GM19468 (cell line): ENCODE data around the gene ZNF606.
A peak's percentile ranks its signal among the peaks of the same experiment; 100 is the strongest.

Experiments used
- ATAC-seq: cut with Tn5 transposase; IDR thresholded peaks from one replicate; pipeline ENCODE4 v1.9.1; 2021; ENCODE audit warnings: mild to moderate bottlenecking, moderate library complexity, moderate number of reproducible peaks; ENCODE audit not compliant: unreplicated experiment; ENCODE audit errors: extremely low read depth

Gene ZNF606

DNA sequence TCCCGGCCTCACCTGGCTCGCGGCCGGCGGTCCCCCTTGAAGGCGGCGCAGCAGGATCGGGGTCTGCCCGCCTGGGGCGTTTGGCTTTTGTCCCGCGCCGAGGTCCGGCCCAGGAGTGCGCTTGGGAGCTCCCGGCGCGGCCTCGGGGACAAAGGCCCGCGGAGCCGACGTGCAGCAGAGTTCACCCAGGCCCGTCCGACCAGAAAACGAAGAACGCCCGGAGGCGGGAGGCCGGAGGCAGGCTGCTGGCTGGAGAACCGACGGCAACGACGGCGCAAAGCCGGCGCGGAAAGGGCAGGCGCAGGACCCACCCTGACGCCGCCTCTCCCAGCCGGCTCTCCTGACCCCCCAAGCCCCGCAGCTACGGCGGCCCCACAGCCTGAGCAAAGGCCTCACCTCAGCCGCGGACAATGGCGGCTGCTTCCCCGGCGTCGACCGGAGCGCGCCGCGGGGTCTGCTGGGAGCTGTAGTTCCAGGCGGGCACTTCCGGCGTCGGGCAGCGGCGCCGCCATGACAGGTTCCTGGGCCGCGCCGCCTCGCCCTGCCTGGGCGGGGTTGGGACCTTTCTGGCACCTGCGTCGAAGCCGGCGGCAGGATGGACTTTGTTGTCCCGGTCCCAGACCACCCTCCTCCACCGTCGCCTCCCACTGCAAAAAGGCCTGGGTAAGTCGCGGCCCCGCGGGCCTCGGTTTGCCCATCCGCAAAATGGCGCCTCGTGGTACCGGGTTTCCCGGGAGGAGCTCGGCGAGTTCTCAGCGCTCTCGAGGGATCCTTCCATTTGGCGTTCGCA is at the start of gene ZNF606:
TSS of gene ZNF606 (minus strand) at position 437 of the 790 bp plus-strand sequence. CDS start 1,501 bp downstream, outside the sequence.
- peak; percentile 81 for ATAC-seq

DNA sequence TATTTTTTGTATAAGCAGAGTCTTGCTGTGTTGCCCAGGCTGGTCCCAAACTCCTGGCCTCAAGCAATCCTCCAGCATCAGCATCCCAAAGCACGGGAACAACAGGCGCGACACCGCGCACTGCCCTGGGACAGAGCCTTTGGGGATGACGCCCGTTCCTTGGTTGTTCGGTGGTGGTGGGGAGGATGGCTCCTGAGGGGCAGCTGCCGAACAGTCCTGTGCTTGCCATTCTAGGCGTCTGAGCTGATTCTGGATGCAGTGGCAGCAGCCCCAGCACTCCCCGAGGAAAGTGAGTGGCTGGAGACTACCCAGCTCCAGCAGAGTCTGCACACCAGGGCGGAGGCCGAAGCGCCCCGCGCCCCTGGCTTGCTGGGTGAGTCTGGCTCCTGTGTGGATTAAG is 49.6 kb upstream of the ZNF606 start:
- no peak for ATAC-seq

DNA sequence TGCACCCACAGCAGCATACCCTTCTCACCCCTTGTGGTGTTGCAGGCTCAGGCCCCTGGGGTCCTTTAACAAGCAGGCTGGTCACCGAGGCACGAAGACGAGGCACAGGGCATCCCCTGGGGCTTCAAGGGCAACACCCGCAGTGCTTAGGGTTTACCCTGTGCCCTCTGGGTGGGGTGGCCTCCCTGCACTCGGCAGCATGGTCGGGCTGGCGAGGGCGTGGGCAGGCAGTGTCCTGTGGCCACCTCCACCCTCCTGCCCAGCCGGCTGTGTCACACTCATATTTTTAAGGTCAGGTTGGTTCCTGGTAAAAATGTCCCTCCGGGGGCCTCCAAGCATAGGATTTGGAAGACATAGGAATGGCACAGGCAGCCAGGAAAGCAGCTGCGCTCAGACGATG is 45.1 kb upstream of the ZNF606 start:
- ATAC-seq = no peak

DNA sequence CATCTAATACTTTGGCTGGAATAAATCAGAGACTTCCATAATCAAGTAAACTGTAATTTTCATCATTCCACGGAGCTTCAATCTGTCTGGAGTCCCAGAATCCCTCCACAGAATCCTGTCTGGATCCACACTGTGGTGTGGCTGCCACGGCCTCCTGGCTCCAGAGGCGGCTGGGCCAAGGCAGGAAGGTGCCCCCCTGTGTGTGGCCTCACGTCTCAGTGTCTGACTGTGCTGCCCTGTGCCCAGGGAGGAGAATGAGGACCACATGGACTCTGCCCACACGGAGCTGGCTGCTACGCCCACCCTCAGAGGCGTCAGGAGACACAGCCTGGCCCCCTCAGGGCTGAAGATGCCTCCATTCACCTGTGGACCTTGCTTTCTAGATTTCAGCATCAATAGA is 44.2 kb upstream of the ZNF606 start:
- no peak for ATAC-seq

DNA sequence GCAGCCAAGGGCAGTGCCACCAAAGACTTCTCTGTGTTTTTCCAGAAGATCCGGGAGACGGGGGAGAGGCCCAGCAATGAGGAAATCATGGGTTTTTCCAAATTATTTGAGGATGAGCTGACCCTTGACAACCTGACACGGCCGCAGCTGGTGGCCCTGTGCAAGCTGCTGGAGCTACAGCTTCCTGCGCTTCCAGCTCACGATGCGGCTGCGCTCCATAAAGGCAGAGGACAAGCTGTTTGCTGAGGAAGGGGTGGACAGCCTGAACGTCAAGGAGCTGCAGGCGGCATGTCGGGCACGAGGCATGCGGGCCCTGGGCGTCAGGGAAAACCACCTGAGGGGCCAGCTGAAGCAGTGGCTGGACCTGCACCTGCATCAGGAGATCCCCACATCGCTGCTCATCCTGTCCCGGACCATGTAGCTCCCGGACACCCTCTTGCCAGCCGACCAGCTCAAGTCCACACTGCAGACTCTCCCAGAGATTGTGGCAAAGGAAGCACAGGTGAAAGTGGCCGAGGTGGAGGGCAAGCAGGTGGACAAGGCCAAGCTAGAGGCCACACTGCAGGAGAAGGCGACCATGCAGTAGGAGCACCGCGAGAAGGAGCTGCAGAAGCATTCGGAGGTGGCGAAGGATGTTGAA is 42.9 kb upstream of the ZNF606 start:
- no peak for ATAC-seq

DNA sequence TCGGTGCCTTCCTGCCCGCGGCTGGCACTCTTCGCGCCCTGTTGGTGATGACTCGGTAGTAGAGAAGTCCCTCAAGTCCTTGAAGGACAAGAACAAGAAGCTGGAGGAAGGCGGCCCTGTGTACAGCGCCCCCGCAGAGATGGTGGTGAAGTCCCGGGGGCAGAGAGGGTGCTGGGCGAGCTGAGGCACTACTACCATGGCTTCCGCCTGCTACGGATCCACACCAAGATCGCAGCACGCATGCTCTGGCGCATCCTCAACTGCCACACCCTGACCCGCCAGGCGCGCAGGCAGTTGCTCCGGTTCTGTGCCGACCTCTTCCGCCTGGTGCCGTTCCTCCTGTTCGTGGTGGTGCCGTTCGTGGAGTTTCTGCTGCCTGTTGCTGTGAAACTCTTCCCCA is 42.3 kb upstream of the ZNF606 start:
- ATAC-seq = no peak

DNA sequence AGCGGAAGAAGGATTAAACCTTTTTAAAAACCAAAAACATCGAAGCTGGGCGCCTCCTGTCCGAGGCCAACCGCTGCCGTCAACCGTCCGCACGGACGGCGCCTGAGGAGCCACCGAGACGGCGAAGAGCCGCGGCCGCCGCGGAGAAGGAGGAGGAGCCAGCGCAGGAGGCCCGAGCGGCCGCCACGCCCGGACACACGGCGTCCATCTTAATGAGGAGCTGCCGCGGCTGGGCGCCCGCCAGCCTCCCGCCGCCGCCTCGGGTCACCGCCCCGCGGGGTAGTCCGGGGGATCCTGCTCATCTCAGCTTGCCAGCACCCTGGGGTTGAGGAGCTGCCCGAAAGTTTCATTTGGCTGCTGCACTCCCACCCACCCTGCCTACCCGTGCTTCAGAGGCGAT is 41.8 kb upstream of the ZNF606 start:
- ATAC-seq = no peak

DNA sequence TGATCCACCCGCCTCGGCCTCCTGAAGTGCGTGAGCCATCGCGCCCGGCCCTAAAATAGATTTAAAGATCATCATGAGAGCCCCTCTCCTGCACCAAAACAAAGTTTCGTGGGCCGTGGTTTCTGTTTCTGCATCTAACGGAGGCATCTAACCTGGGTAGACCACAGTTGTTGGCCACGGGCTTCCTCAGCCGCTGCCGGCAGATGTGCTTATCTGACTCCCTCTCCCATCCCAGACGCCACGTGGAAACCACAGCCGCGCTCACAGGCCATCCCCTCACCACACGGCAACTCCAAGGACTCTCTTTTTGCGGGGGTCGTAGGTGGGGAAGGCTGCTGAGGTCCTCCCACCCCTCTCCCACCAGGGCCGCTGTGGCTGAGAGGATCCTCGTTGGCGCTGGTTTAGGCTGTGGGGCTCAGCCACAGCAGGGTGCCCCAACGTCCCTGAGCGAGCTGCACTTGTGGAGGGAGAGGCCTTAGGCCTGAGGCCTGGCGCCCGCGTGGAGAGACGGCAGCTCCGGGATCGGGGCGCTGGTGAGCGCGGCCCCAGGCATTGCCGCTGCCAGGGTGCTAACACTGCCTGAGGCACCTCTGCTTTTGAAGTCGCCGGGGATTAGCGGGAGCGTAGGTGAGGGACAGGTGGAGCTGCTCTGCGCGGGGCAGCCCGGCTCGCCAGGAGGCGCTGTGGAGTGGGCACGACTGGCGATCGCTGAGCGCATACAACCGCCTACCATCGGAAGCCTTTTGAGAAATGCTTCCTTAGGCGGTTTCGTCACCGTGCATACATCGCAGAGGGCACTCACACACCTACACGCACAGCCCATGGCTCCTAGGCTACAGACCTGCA is 40.1 kb upstream of the ZNF606 start:
- no peak for ATAC-seq

DNA sequence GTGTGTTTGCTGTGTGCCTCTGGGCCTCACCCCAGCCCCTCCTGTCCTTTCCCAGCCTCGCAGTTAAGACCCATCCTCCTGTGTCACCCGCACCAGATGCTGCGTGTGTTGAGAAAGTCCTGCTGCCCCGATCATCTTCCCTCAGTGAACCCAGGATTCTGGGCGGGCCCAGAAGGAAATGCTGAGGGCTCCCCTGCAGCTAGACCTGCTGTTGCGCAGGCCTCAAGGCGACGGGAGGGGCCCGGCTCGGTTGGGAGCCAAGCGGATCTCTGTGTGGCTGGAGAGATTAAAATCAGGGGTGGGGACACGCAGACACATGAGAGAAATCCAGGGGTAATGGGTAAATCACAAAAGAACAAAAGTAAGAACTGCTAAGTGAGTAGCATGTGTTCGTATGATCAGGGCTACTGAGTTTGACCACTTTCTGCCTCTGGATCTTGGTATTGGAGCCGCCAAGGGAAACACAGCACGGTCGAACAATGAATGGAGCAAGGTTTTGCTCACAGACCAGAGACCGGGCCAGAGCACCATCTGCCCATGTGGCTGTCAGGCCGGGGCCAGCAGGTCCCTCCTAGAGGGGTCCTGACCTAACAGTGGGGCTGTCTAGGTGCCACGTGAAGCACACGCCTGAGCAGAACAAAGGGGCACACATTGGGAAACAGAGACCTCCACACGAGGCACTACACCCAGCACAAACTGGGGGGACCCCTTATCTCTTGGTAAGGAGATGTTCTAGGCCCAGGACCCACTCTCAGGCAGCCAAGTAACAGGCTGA is 38.3 kb upstream of the ZNF606 start:
- no peak for ATAC-seq

DNA sequence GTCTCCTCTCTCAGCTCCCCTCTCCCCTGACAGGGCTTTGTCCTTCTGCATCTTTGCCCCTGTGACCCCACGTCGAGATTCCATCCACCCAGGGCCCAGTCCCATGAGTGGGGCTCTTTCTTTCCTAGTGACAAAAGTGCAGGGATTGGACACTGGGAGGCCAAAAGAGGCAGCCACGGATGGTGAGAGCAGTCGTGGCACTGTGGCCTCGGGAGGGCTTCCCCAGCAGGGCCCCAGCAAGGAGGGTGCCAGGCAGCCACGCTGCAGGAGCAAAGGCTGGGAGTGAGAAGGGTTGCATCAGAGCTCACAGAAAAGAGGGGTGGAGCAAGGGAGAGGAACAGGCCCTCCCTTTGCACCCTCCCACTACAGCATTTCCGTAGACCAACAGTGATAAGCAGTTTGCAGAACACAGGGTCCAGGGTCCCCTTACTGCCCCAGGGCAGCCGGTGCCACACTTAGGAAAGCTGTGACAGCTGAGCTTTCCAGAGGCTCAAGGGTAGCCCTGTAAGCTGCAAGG is 36.1 kb upstream of the ZNF606 start:
- ATAC-seq = no peak

DNA sequence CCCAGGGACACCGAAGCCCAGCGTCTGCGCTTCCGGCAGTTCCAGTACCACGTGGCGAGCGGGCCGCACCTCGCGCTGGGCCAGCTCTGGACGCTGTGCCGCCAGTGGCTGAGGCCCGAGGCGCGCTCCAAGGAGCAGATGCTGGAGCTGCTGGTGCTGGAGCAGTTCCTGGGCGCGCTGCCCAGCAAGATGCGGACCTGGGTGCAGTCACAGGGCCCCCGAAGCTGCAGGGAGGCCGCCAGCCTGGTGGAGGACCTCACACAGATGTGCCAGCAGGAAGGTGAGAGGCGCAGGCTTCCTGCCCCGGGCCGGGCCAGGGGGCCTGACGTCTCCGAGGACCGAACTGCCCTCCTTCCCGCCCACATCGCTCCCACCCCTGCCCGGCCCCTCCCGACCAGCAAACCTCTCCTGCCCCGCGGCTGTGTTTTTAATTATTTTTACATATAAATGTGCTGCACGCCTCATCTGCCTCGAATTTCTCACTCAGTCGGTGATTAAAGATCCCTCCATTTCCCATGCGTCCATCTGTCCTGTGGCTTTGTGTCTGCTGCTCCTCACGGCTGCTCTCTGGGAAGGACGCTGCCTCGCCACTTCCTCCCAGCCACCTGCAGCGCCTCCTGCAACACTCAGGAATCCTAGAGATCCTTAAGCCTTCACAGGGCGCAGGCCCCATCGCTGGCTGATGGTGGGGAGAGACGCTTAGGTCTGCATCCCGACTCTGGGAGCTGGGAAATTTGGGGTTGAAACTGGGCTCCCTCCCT is 35.5 kb upstream of the ZNF606 start:
- ATAC-seq = no peak

DNA sequence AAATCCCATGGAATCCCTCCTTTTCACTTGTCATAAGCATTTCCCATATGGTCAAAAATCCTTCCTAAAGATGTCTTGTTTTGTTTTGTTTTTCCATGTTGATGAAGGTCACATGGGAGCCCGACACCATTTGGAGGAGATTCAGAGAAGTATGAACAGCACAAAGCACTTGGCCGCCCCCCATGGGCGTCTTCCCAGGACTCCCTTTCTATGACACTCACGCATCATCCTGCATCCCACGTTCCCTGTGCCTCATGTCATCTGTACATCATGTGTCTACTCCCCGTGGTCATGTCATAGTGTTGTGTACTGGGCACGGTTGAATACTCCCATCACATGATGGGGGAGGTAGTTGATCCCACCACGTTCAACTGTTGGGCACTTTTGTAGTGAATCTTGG is 33.2 kb upstream of the ZNF606 start:
- ATAC-seq = no peak

DNA sequence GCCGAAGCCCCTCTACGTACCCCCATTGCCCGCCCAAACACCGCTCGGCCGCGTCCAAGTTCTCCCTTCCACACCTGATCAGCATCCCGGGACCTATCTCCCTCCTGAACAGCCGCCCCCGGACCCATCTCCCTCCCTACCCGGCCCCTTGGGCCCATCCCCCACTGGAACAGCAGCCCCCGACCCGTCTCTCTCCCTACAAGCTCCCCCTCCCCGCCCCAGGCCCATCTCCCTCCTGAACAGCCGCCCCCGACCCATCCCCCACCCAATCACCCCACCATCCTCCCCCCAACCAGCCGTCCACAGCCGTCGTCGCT is 31.8 kb upstream of the ZNF606 start:
- no peak for ATAC-seq

DNA sequence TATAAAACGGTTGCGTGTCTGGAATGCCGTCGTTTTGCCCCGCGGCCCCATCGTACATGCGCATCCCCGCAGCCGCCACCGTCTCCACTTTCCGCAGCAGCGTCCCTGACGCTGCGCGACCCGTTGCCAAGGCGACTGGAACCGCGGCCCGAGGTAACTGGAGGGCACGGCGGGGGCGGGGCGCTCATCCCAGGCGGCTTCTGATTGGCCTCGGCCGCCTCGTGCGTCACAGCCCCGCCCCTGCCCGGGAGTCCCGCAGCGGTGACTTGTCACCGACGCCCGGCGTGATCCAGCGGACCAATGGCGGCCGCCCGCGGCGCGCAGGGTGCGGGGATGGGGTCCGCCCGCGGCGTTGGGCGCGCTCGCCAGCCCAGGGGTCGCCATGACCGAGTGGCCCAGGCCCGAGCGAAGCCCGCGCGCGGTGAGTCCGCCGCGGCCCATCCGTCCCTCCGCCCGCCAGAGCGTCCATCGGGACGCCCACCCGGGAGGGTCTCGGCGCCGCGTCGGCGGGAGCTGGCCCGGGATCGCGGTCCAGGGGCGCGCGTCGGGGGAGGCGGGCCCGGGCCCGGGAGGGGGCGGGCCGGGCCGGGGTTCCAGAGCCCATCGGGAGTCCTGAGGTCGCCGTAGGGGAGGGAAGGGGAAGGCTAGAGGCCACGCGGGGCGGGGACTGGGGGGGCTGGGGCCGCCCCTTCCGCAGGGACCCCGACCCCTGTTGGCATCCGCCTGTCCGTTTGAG is 31.3 kb upstream of the ZNF606 start, which contains the start of gene ZSCAN1:
TSS of gene ZSCAN1 (plus strand) at position 285 of the 736 bp plus-strand sequence. CDS start 3,812 bp downstream, outside the sequence.
- ATAC-seq = no peak

DNA sequence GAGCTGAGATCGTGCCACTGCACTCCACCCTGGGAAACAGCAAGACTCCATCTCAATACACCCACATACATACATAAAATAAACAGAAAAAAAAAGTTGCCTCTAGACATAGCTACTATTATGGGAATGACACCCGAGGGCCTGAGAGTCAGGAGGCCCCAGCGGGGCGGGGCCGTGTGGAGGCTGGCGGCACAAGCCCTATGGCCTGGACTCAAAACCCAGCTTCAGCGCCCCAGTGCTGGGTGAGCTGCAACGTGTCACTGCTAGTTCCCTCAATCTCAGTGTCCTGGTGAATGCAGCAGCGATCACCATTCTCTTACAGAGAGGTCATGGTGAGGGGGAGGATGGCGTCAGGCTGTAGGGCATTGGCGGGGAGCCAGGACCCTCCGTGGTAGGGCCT is 22.0 kb upstream of the ZNF606 start:
- ATAC-seq = no peak

DNA sequence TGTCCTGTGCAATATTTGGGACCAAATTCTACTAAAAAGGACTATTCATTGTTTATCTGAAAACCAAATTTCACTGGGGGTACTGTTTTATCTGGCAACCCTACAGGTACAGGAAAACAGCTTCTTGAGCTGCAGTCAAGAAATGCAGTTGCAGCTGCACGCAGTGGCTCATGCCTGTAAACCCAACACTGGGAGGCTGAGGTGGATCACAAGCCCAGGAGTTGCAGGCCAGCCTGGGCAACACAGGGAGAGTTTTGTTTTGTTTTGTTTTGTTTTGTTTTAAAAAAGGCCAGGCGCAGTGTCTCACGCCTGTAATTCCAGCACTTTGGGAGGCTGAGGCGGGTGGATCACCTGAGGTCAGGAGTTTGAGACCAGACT is 19.7 kb upstream of the ZNF606 start:
- no peak for ATAC-seq

DNA sequence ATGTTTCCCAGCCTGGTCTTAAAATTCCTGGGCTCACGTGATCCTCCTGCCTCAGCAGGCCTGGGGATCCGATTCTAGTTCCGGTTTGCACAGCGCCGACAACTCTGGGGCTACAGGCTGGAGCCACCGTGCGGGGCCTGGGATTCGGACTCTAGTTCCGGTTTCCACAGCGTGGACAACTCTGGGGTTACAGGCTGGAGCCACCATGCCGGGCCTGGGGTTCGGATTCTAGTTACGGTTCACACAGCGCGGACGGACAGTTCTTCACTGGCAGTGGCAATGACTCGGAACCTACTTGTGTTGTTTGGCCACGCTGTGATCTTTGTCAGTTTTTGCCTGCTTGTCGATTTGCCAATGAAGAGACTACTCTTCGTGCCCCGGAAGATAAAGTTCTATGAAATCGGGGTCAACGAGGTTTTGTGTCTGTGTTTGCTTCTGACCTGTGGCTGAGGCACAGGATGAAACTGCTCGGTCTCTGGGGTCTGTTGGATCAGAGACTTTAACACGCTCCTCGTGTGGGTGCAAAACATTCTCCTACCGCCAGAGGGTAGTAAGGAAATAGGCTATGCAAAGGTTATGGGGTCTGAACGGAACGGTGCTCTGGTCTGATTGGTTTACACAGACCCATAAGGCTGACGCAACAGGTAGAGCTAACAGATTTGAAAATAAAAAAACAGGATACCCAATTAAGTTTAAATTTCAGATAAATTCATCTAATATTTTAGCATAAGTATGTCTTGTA is 19.1 kb upstream of the ZNF606 start:
- no peak for ATAC-seq

DNA sequence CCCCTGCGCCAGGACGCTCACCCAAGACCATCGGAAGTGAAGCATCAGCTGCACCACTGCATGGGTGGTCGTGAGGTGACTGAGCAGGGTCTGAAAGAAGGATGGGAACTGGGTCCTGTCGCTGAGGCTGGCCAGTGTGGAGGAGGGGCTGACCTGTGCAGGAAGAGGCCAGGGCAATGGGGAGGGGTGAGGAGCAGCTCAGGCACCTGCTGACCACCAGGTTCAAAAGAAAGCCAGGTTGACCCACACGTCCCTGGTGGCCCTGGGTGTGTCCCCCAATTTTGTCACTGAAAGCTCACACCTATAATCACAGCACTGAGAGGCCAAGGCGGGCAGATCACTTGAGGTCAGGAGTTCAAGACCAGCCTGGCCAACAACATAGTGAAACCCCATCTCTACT is 17.5 kb upstream of the ZNF606 start:
- ATAC-seq = no peak
